ENCODE results near the gene USP48.

Gene USP48

GRCh38 chr1:21706151-21706835, 76.7 kb downstream of the USP48 start:
- Histone ChIP-seq H2BK120ac (ENCODE audit: low read depth, low read length) (no peak overlapping the region), H2BK12ac (ENCODE audit: low read length) (no peak overlapping the region), H3K9me3 (replicated peaks in 1 of 2; ENCODE audit: control insufficient read depth in 2 of 2, insufficient read depth in 1 of 2, low read depth in 1 of 2, low read length in 2 of 2) (no peaks in the 10 kb centered on the region), H4K8ac (ENCODE audit: low read depth, low read length) (no peak overlapping the region), H2BK5ac (ENCODE audit: low read length) (no peak overlapping the region), H3K23ac (ENCODE audit: low read depth, low read length, poor library complexity) (no peak overlapping the region), H2AK5ac (ENCODE audit: low read depth, low read length) (no peak overlapping the region), H3K36me3 (replicated peaks in 1 of 2; ENCODE audit: control insufficient read depth in 2 of 2, insufficient read depth in 2 of 2, low read length in 2 of 2) (peaks cover 0 to 79% of the 10 kb centered on the region in 2 donors), H3K27me3 (ENCODE audit: control insufficient read depth in 3 of 3, insufficient read depth in 3 of 3, low read depth in 1 of 3, low read length in 3 of 3) (no peaks in the 10 kb centered on the region), H4K91ac (ENCODE audit: low read depth, low read length, poor library complexity) (no peak overlapping the region), H2AFZ (ENCODE audit: low read length) (no peak overlapping the region), H3K14ac (ENCODE audit: low read length) (no peak overlapping the region), H3K4me3 (ENCODE audit: low read length in 2 of 2) (no peak overlapping the region), H3K79me1 (ENCODE audit: low read depth, low read length) (no peaks in the 10 kb centered on the region), H3K9ac (ENCODE audit: low read depth, low read length, poor library complexity) (no peak overlapping the region), H3K4me1 (ENCODE audit: control insufficient read depth in 2 of 2, insufficient read depth in 1 of 2, low read depth in 1 of 2, low read length in 2 of 2) (peaks cover 2 to 3% of the 10 kb centered on the region in 2 donors), H3K18ac (ENCODE audit: low read length) (no peak overlapping the region), H2BK15ac (ENCODE audit: low read length) (no peak overlapping the region), H3K4me2 (ENCODE audit: insufficient read depth, low read length, poor library complexity, severe bottlenecking) (no peak overlapping the region), H3K4ac (ENCODE audit: low read length) (no peak overlapping the region), H3K27ac (replicated peaks; ENCODE audit: low read length) (no peak overlapping the region)
- WGBS, 2 donors (ENCODE audit: extremely low coverage in 2 of 2, insufficient read length in 2 of 2, insufficient replicate concordance in 1 of 2): no CpG with 5 or more reads among the region's 8 CpGs
- peak; percentile 31 for DNase-seq (ENCODE audit: low spot score)

- H2AK5ac ChIP-seq (ENCODE audit: low read depth, low read length): no peak overlapping the region
- DNase-seq (ENCODE audit: low spot score): no peak
- H3K36me3 ChIP-seq (replicated peaks in 1 of 2; ENCODE audit: control insufficient read depth in 2 of 2, insufficient read depth in 2 of 2, low read length in 2 of 2): peaks cover 1 to 82% of the 10 kb centered on the region in 2 donors
- H4K8ac ChIP-seq (ENCODE audit: low read depth, low read length): no peak overlapping the region
- no peak overlapping the region for H2BK15ac ChIP-seq (ENCODE audit: low read length)
- H3K4me3 ChIP-seq (ENCODE audit: low read length in 2 of 2): no peak overlapping the region
- H2BK5ac ChIP-seq (ENCODE audit: low read length): no peak overlapping the region
- H3K18ac ChIP-seq (ENCODE audit: low read length): no peak overlapping the region
- H3K27me3 ChIP-seq (ENCODE audit: control insufficient read depth in 3 of 3, insufficient read depth in 3 of 3, low read depth in 1 of 3, low read length in 3 of 3): no peaks in the 10 kb centered on the region
- H2BK120ac ChIP-seq (ENCODE audit: low read depth, low read length): no peak overlapping the region
- no peaks in the 10 kb centered on the region for H3K79me1 ChIP-seq (ENCODE audit: low read depth, low read length)
- H3K9me3 ChIP-seq (replicated peaks in 1 of 2; ENCODE audit: control insufficient read depth in 2 of 2, insufficient read depth in 1 of 2, low read depth in 1 of 2, low read length in 2 of 2): no peaks in the 10 kb centered on the region
- no peak overlapping the region for H3K4ac ChIP-seq (ENCODE audit: low read length)
- no peak overlapping the region for H3K14ac ChIP-seq (ENCODE audit: low read length)
- WGBS, 2 donors (ENCODE audit: extremely low coverage in 2 of 2, insufficient read length in 2 of 2, insufficient replicate concordance in 1 of 2): no CpG with 5 or more reads among the region's 4 CpGs
- no peak overlapping the region for H3K9ac ChIP-seq (ENCODE audit: low read depth, low read length, poor library complexity)
- no peak overlapping the region for H4K91ac ChIP-seq (ENCODE audit: low read depth, low read length, poor library complexity)
- H3K23ac ChIP-seq (ENCODE audit: low read depth, low read length, poor library complexity): no peak overlapping the region
- no peak overlapping the region for H3K4me2 ChIP-seq (ENCODE audit: insufficient read depth, low read length, poor library complexity, severe bottlenecking)
- H3K27ac ChIP-seq (replicated peaks; ENCODE audit: low read length): no peak overlapping the region
- no peak overlapping the region for H2AFZ ChIP-seq (ENCODE audit: low read length)
- H2BK12ac ChIP-seq (ENCODE audit: low read length): no peak overlapping the region
- H3K4me1 ChIP-seq (ENCODE audit: control insufficient read depth in 2 of 2, insufficient read depth in 1 of 2, low read depth in 1 of 2, low read length in 2 of 2): peaks cover 2 to 3% of the 10 kb centered on the region in 2 donors
Measured at GRCh38 chr1:21705303-21705980, 77.5 kb downstream of the USP48 start.

- Histone ChIP-seq H3K23ac (ENCODE audit: low read depth, low read length, poor library complexity) (no peak overlapping the region), H3K14ac (ENCODE audit: low read length) (no peak overlapping the region), H2AFZ (ENCODE audit: low read length) (no peak overlapping the region), H2BK12ac (ENCODE audit: low read length) (no peak overlapping the region), H4K91ac (ENCODE audit: low read depth, low read length, poor library complexity) (no peak overlapping the region), H3K27me3 (ENCODE audit: control insufficient read depth in 3 of 3, insufficient read depth in 3 of 3, low read depth in 1 of 3, low read length in 3 of 3) (no peaks in the 10 kb centered on the region), H2BK15ac (ENCODE audit: low read length) (no peak overlapping the region), H3K27ac (replicated peaks; ENCODE audit: low read length) (no peak overlapping the region), H3K79me1 (ENCODE audit: low read depth, low read length) (no peaks in the 10 kb centered on the region), H3K36me3 (replicated peaks in 1 of 2; ENCODE audit: control insufficient read depth in 2 of 2, insufficient read depth in 2 of 2, low read length in 2 of 2) (peaks cover 1 to 86% of the 10 kb centered on the region in 2 donors), H2BK120ac (ENCODE audit: low read depth, low read length) (no peak overlapping the region), H3K18ac (ENCODE audit: low read length) (no peak overlapping the region), H3K4me3 (ENCODE audit: low read length in 2 of 2) (no peak overlapping the region), H3K4ac (ENCODE audit: low read length) (no peak overlapping the region), H2BK5ac (ENCODE audit: low read length) (no peak overlapping the region), H4K8ac (ENCODE audit: low read depth, low read length) (no peak overlapping the region), H2AK5ac (ENCODE audit: low read depth, low read length) (no peak overlapping the region), H3K4me1 (ENCODE audit: control insufficient read depth in 2 of 2, insufficient read depth in 1 of 2, low read depth in 1 of 2, low read length in 2 of 2) (peaks cover 2 to 3% of the 10 kb centered on the region in 2 donors), H3K9me3 (replicated peaks in 1 of 2; ENCODE audit: control insufficient read depth in 2 of 2, insufficient read depth in 1 of 2, low read depth in 1 of 2, low read length in 2 of 2) (no peaks in the 10 kb centered on the region), H3K9ac (ENCODE audit: low read depth, low read length, poor library complexity) (no peak overlapping the region), H3K4me2 (ENCODE audit: insufficient read depth, low read length, poor library complexity, severe bottlenecking) (no peak overlapping the region)
- WGBS, 2 donors (ENCODE audit: extremely low coverage in 2 of 2, insufficient read length in 2 of 2, insufficient replicate concordance in 1 of 2): no CpG with 5 or more reads among the region's 5 CpGs
- DNase-seq (ENCODE audit: low spot score): no peak
Measured at GRCh38 chr1:21704145-21704544, 78.8 kb downstream of the USP48 start.

- no peak overlapping the region for H4K8ac ChIP-seq (ENCODE audit: low read depth, low read length)
- no peak overlapping the region for H2BK12ac ChIP-seq (ENCODE audit: low read length)
- H3K27ac ChIP-seq (replicated peaks; ENCODE audit: low read length): no peak overlapping the region
- no peaks in the 10 kb centered on the region for H3K27me3 ChIP-seq (ENCODE audit: control insufficient read depth in 3 of 3, insufficient read depth in 3 of 3, low read depth in 1 of 3, low read length in 3 of 3)
- WGBS, 2 donors (ENCODE audit: extremely low coverage in 2 of 2, insufficient read length in 2 of 2, insufficient replicate concordance in 1 of 2): no CpG with 5 or more reads among the region's 3 CpGs
- H3K23ac ChIP-seq (ENCODE audit: low read depth, low read length, poor library complexity): no peak overlapping the region
- no peaks in the 10 kb centered on the region for H3K9me3 ChIP-seq (replicated peaks in 1 of 2; ENCODE audit: control insufficient read depth in 2 of 2, insufficient read depth in 1 of 2, low read depth in 1 of 2, low read length in 2 of 2)
- no peaks in the 10 kb centered on the region for H3K79me1 ChIP-seq (ENCODE audit: low read depth, low read length)
- peaks cover 2 to 3% of the 10 kb centered on the region in 2 donors for H3K4me1 ChIP-seq (ENCODE audit: control insufficient read depth in 2 of 2, insufficient read depth in 1 of 2, low read depth in 1 of 2, low read length in 2 of 2)
- H3K36me3 ChIP-seq (replicated peaks in 1 of 2; ENCODE audit: control insufficient read depth in 2 of 2, insufficient read depth in 2 of 2, low read length in 2 of 2): peaks cover 1 to 87% of the 10 kb centered on the region in 2 donors
- no peak overlapping the region for H2BK15ac ChIP-seq (ENCODE audit: low read length)
- no peak overlapping the region for H3K4ac ChIP-seq (ENCODE audit: low read length)
- H3K4me3 ChIP-seq (ENCODE audit: low read length in 2 of 2): no peak overlapping the region
- H2AFZ ChIP-seq (ENCODE audit: low read length): no peak overlapping the region
- no peak for DNase-seq (ENCODE audit: low spot score)
- H2AK5ac ChIP-seq (ENCODE audit: low read depth, low read length): no peak overlapping the region
- no peak overlapping the region for H3K14ac ChIP-seq (ENCODE audit: low read length)
- H2BK120ac ChIP-seq (ENCODE audit: low read depth, low read length): no peak overlapping the region
- H3K18ac ChIP-seq (ENCODE audit: low read length): no peak overlapping the region
- no peak overlapping the region for H4K91ac ChIP-seq (ENCODE audit: low read depth, low read length, poor library complexity)
- no peak overlapping the region for H3K4me2 ChIP-seq (ENCODE audit: insufficient read depth, low read length, poor library complexity, severe bottlenecking)
- H2BK5ac ChIP-seq (ENCODE audit: low read length): no peak overlapping the region
- H3K9ac ChIP-seq (ENCODE audit: low read depth, low read length, poor library complexity): no peak overlapping the region
Measured at GRCh38 chr1:21703318-21703963, 79.5 kb downstream of the USP48 start.
